ENCODE measurements around the gene SPRYD3.

Gene SPRYD3

DNA sequence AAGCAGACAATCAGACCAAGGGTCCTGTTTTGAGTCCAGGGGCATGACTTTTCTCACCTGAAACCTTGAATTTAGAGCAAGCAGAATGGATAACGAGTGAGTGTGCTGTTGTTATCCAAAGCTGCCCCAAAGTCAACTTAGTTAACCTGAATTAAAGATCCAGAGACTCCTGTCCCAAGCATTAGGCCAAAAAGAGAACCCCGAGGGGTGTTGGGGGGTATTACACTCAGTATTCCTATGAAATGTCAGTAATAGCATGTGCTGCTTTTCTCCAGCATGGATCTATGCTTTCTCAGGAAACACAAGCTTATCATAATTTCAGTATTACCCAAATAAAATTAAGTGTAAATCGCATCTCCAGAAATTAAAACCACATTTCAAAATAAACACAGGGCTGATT, 53.9 kb downstream of the SPRYD3 start:
- no peak for DNase-seq (ENCODE audit: low read depth)

DNA sequence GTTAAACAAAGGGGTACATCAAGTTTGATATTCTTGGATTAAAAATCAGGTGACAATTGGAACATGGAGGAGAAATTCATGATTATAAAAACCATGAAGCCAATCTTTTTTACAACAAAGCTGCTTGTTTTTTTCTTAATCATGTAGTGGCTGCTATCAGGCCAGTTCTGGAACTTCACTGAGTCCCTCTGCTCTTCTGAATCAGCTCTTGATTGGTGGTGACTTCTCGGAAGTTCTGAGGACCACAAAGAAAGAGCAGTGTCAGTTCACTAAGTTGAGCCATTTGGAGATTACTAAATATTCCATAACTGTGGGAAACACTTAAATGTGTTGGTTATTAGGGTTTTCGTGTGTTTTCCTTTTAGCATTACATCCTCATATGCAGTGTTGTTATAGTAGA, 64.5 kb downstream of the SPRYD3 start:
- DNase-seq (ENCODE audit: low read depth) = no peak

Measured in GM04503 (cell line).